ENCODE measurements around the gene ADORA2B. TPM values are rescaled to one million over a fixed set of nuclear protein-coding genes. Genes with fewer than 3 reads are reported as not detected.

The ADORA2B gene
- total and polyA plus RNA-seq, 2 of the 8 experiments (the other 6 are each of a cell fraction or from before 2014, with no cell fraction given) = 2.6 to 8.2 TPM

GRCh38 chr17:15966183-15966878 lies 21.4 kb downstream of the ADORA2B start:
- H3K4me3 ChIP-seq (ENCODE audit: extremely low read depth in 1 of 4, insufficient read depth in 2 of 4, low read depth in 3 of 4, low read length in 4 of 4) = peak overlapping the region; percentile 0 to 51 (median 20); a peak in 6 of 8 replicates
- no peak for TF ChIP-seq JUN (IDR thresholded peaks at IDR 0.05; ENCODE audit: low read depth, low read length)
- no peak for TF ChIP-seq CHD2 (IDR thresholded peaks at IDR 0.05; ENCODE audit: low read length)
- 0 out of 4 replicates have a peak, but pooled peaks have one; percentile 2 to 8 for TF ChIP-seq RAD21 (IDR thresholded peaks at IDR 0.05 in 1 of 2, conservative IDR thresholded peaks at IDR 0.05 in 1 of 2; ENCODE audit: low read depth in 2 of 2, low read length in 2 of 2)
- TF ChIP-seq ASH2L (IDR thresholded peaks at IDR 0.05; ENCODE audit: low read length) = peak; percentile 68
- peak in 1 of 2 experiments; percentile 45; a peak in 1 of 3 replicates for TF ChIP-seq POLR2A (IDR thresholded peaks at IDR 0.05; ENCODE audit: control extremely low read depth in 1 of 2, low read depth in 2 of 2, low read length in 2 of 2)
- TF ChIP-seq RNF2 (IDR thresholded peaks at IDR 0.05; ENCODE audit: borderline replicate concordance, low read depth, low read length, missing control alignments, poor library complexity, severe bottlenecking) = no peak
- TF ChIP-seq SRF (IDR thresholded peaks at IDR 0.05; ENCODE audit: low read depth, low read length) = peak; percentile 84
- no peak for TF ChIP-seq SUZ12 (IDR thresholded peaks at IDR 0.05; ENCODE audit: low read length)
- TF ChIP-seq MAFK (IDR thresholded peaks at IDR 0.05; ENCODE audit: low read depth, low read length) = no peak
- TF ChIP-seq KDM1A (IDR thresholded peaks at IDR 0.05; ENCODE audit: borderline replicate concordance, low read length) = no peak
- TF ChIP-seq RXRA (IDR thresholded peaks at IDR 0.05; ENCODE audit: insufficient read depth, low read depth, low read length) = no peak

More at GRCh38 chr17:15966183-15966878, 21.4 kb downstream of the ADORA2B start:
- H3K27ac ChIP-seq (ENCODE audit: low read depth, low read length) = peak overlapping the region; percentile 89; the same call in 1 of the 2 replicates
- H3K27me3 ChIP-seq (replicated peaks in 1 of 4; ENCODE audit: control insufficient read depth in 3 of 4, extremely low read depth in 1 of 4, insufficient read depth in 3 of 4, low read length in 3 of 4) = 0 out of 7 replicates have a peak, but pooled peaks cover 0 to 2% (median 0%) of the 10 kb centered on the region in 4 experiments
- peak overlapping the region in 3 of 4 experiments; percentile 53 to 71 (median 58); a peak in 6 of 7 replicates for H3K9ac ChIP-seq (replicated peaks in 1 of 4; ENCODE audit: extremely low read depth in 1 of 4, low read depth in 3 of 4, low read length in 3 of 4)
- H3K79me1 ChIP-seq (ENCODE audit: low read depth, low read length) = 0 out of 2 replicates have a peak, but pooled peaks cover 3% of the 10 kb centered on the region
- peak overlapping the region; percentile 71 for H3K4ac ChIP-seq (replicated peaks; ENCODE audit: insufficient read length, low read depth, low read length)
- H4K5ac ChIP-seq (ENCODE audit: insufficient read length, low read depth, low read length) = peak overlapping the region; percentile 22
- peak overlapping the region; percentile 99 for H2BK15ac ChIP-seq (ENCODE audit: low read length)
- ChIA-PET CTCF (ENCODE audit: partially characterized antibody) (interaction anchor here (0.7 to 3.9 kb wide), 7 partner anchors 9 to 138 kb away, joined by 3 to 24 read pairs (median 4); partner anchors contain the start of gene ADORA2B), POLR2A (ENCODE audit: partially characterized antibody) (interaction anchor here (0.6 to 3.5 kb wide), 14 partner anchors 8 to 1428 kb away, joined by 3 to 25 read pairs (median 4); partner anchors contain the start of genes ADORA2B, PIGL, TTC19 and ZSWIM7)
- H3K18ac ChIP-seq (ENCODE audit: extremely low read depth, low read length) = peak overlapping the region; percentile 91
- H3K56ac ChIP-seq (replicated peaks; ENCODE audit: insufficient read length, low read depth, low read length) = peak overlapping the region; percentile 51
- H4K20me1 ChIP-seq (replicated peaks in 1 of 2; ENCODE audit: control insufficient read depth in 1 of 2, insufficient read depth in 2 of 2, low read length in 2 of 2) = no peaks in the 10 kb centered on the region
- H4K91ac ChIP-seq (replicated peaks; ENCODE audit: insufficient read length, low read length) = peak overlapping the region; percentile 98
- peaks cover 12 to 34% (median 23%) of the 10 kb centered on the region in 4 experiments for H3K4me1 ChIP-seq (replicated peaks in 1 of 4; ENCODE audit: control insufficient read depth in 3 of 4, insufficient read depth in 4 of 4, low read length in 3 of 4)
- peak overlapping the region; percentile 100 for H2BK12ac ChIP-seq (ENCODE audit: low read depth, low read length)
- H3K4me2 ChIP-seq (ENCODE audit: insufficient read depth in 1 of 2, low read depth in 2 of 2, low read length in 2 of 2) = peak overlapping the region; percentile 72 to 80
- H3K14ac ChIP-seq (ENCODE audit: insufficient read length) = no peak overlapping the region
- FAIRE-seq = peak; percentile 85
- H2BK20ac ChIP-seq (ENCODE audit: low read length) = peak overlapping the region; percentile 99
- WGBS, 2 experiments (ENCODE audit: extremely low coverage in 1 of 2, insufficient coverage in 1 of 2, insufficient read length in 1 of 2, insufficient replicate concordance in 2 of 2, low coverage in 1 of 2, low lambda C conversion rate in 2 of 2, missing lambda C conversion rate in 1 of 2) = 4% methylated on average over 13 of the region's 13 CpGs; no CpG with 5 or more reads in 1 of the 2 experiments
- H3K36me3 ChIP-seq (ENCODE audit: control insufficient read depth in 2 of 4, insufficient read depth in 4 of 4, low read length in 3 of 4) = no peaks in the 10 kb centered on the region
- no peaks in the 10 kb centered on the region for H3K79me2 ChIP-seq (ENCODE audit: control insufficient read depth in 1 of 2, insufficient read depth in 2 of 2, low read length in 2 of 2)
- no peaks in the 10 kb centered on the region for H3K9me3 ChIP-seq (ENCODE audit: insufficient read depth in 2 of 2, low read depth in 1 of 2, low read length in 1 of 2)
- H3K23me2 ChIP-seq (ENCODE audit: low read depth, low read length) = peaks cover 5% of the 10 kb centered on the region
- H2AK5ac ChIP-seq (ENCODE audit: low read depth, low read length) = peak overlapping the region; percentile 97; the same call in 1 of the 2 replicates
- DNase-seq (ENCODE audit: low read depth in 1 of 2, low spot score in 2 of 2) = peak in 1 of 2 experiments; percentile 72
- peak overlapping the region; percentile 100 for H2BK5ac ChIP-seq (ENCODE audit: low read depth, low read length)
- no peak overlapping the region for H3K23ac ChIP-seq (ENCODE audit: insufficient read length)
- H2BK120ac ChIP-seq (replicated peaks; ENCODE audit: low read depth, low read length) = peak overlapping the region; percentile 69
- H4K8ac ChIP-seq (ENCODE audit: extremely low read depth, insufficient read depth, low read length) = peak overlapping the region; percentile 92; the same call in 1 of the 2 replicates
- no peak overlapping the region for H2AFZ ChIP-seq (ENCODE audit: low read length)
